ENCODE data around the gene ATF6. TPM values are rescaled to one million over a fixed set of nuclear protein-coding genes. Genes with fewer than 3 reads are reported as not detected.
A peak's percentile ranks its signal among the peaks of the same experiment; 100 is the strongest.

Gene ATF6
- total RNA-seq, 1 donor from 2014 or later, result 25.3 TPM

DNA sequence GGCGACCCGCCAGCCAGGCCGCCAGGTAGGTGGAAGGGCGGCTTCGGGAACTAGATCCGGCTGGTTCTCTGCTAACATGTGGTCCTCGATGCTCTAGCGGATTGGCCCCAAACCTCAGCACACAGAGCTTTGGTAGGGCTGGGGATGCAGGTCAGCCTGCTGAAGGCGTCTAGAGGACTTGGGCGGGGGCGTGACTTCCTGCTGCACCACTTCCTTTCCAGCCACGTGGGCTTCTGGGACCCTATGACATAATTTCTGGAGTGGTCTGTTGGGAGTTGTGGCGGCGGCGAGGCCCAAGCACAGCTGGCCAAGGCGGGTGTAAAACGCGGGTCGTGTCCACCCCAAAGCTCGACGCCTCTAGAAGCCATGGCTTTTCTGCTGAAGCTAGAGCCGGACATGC is 124.5 kb downstream of the ATF6 start:
- no peak for TF ChIP-seq CTCF (IDR thresholded peaks at IDR 0.05; ENCODE audit: insufficient read depth, low read length, severe bottlenecking)
- DNase-seq (ENCODE audit: low read depth) (no peak), FAIRE-seq (no peak)
- Histone ChIP-seq H3K36me3 (ENCODE audit: control insufficient read depth, insufficient read depth, low read length) (peaks cover 2% of the 10 kb centered on the region), H3K27me3 (ENCODE audit: control insufficient read depth, insufficient read depth, low read length) (no peaks in the 10 kb centered on the region), H3K4me3 (ENCODE audit: low read depth, low read length) (no peak overlapping the region)

GRCh38 chr1:161899091-161899490 is 133.0 kb downstream of the ATF6 start:
- no peak for FAIRE-seq
- no peak for DNase-seq (ENCODE audit: low read depth)

DNA sequence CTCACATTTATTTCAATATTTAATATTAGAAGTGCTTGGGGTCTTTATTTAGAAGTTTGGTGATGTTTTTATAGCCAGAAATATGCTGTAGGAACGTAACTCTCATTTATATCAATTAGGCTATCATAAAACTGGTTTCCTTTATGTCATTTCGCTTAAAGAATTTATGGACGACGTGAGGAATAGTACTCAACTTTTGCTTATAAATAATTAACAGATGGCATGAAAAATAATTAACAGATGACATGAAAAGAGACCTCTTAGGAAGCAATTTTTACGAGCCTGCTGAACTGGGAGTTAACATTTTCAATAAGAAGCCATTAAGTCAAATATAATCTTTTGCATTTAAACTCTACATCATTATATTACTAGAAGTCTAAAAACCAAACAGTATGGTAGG is 134.0 kb downstream of the ATF6 start:
- no peak for TF ChIP-seq CTCF (IDR thresholded peaks at IDR 0.05; ENCODE audit: insufficient read depth, low read length, severe bottlenecking)
- DNase-seq (ENCODE audit: low read depth) (no peak), FAIRE-seq (no peak)
- no peaks in the 10 kb centered on the region for H3K36me3 ChIP-seq (ENCODE audit: control insufficient read depth, insufficient read depth, low read length)
- H3K27me3 ChIP-seq (ENCODE audit: control insufficient read depth, insufficient read depth, low read length), result no peaks in the 10 kb centered on the region
- no peak overlapping the region for H3K4me3 ChIP-seq (ENCODE audit: low read depth, low read length)

More at GRCh38 chr1:161899091-161899490, 133.0 kb downstream of the ATF6 start:
- Histone ChIP-seq H3K27me3 (ENCODE audit: control insufficient read depth, insufficient read depth, low read length) (no peaks in the 10 kb centered on the region), H3K36me3 (ENCODE audit: control insufficient read depth, insufficient read depth, low read length) (no peaks in the 10 kb centered on the region), H3K4me3 (ENCODE audit: low read depth, low read length) (no peak overlapping the region)
- TF ChIP-seq CTCF (IDR thresholded peaks at IDR 0.05; ENCODE audit: insufficient read depth, low read length, severe bottlenecking), result no peak

- DNase-seq (ENCODE audit: low read depth) (no peak), FAIRE-seq (no peak)
- Histone ChIP-seq H3K27me3 (ENCODE audit: control insufficient read depth, insufficient read depth, low read length) (no peaks in the 10 kb centered on the region), H3K36me3 (ENCODE audit: control insufficient read depth, insufficient read depth, low read length) (no peaks in the 10 kb centered on the region), H3K4me3 (ENCODE audit: low read depth, low read length) (no peak overlapping the region)
- no peak for TF ChIP-seq CTCF (IDR thresholded peaks at IDR 0.05; ENCODE audit: insufficient read depth, low read length, severe bottlenecking)
These were observed 136.1 kb downstream of the ATF6 start for GRCh38 chr1:161902182-161902581.

- no peak for FAIRE-seq
- H3K36me3 ChIP-seq (ENCODE audit: control insufficient read depth, insufficient read depth, low read length), result no peaks in the 10 kb centered on the region
- no peak overlapping the region for H3K4me3 ChIP-seq (ENCODE audit: low read depth, low read length)
- TF ChIP-seq CTCF (IDR thresholded peaks at IDR 0.05; ENCODE audit: insufficient read depth, low read length, severe bottlenecking), result peak; percentile 47
- no peaks in the 10 kb centered on the region for H3K27me3 ChIP-seq (ENCODE audit: control insufficient read depth, insufficient read depth, low read length)
- peak; percentile 65 for DNase-seq (ENCODE audit: low read depth)
These were observed 139.3 kb downstream of the ATF6 start for GRCh38 chr1:161905269-161905884.

GRCh38 chr1:161907265-161907664 is 141.1 kb downstream of the ATF6 start:
- H3K4me3 ChIP-seq (ENCODE audit: low read depth, low read length), result no peak overlapping the region
- FAIRE-seq (no peak), DNase-seq (ENCODE audit: low read depth) (no peak)
- no peaks in the 10 kb centered on the region for H3K27me3 ChIP-seq (ENCODE audit: control insufficient read depth, insufficient read depth, low read length)
- no peaks in the 10 kb centered on the region for H3K36me3 ChIP-seq (ENCODE audit: control insufficient read depth, insufficient read depth, low read length)
- TF ChIP-seq CTCF (IDR thresholded peaks at IDR 0.05; ENCODE audit: insufficient read depth, low read length, severe bottlenecking), result no peak
